Cardiac fibroblast (primary cell): ENCODE measurements around the gene NRBF2.

Source experiments
- DNase-seq, 2 donors: peaks; one replicate each; pipeline versions ENCODE4 v3.0.0 to v3.0.0-alpha.2; 2010; ENCODE audit warnings: low read depth in 2 of 2
- H3K4me3 ChIP-seq, 2 donors: replicated peaks in 1 of 2; 1 replicate in 1 of 2; 2 replicates in 1 of 2; pipeline ENCODE4 v1.5.1; 2011; ENCODE audit warnings: low read depth in 2 of 2, low read length in 2 of 2, mild to moderate bottlenecking in 2 of 2, moderate library complexity in 1 of 2
- TF ChIP-seq, protein P1 (sequence below): IDR thresholded peaks from one replicate; pipeline ENCODE4 v1.5.1; 2011; ENCODE audit warnings: low read depth, mild to moderate bottlenecking, low read length, inconsistent platforms

Gene NRBF2

DNA sequence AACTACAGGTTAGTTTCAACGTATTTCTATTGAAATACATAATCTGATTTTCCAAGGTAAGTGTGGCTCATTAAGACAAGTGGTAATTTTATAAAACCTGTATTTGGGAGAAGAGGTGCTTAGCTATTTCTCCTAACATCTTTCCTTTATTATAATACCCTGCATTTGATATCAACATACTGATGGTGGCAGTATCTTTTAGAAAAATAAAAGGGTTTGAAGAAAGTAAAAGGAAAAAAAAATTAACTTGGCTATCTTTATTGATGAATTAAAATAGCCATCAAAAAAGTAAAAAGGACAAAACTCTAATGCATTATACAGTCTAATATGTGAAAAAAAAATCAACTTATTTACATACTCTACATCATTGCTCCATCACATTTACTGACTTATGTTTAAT, 68.0 kb downstream of the NRBF2 start:
- TF ChIP-seq, protein P1, sequence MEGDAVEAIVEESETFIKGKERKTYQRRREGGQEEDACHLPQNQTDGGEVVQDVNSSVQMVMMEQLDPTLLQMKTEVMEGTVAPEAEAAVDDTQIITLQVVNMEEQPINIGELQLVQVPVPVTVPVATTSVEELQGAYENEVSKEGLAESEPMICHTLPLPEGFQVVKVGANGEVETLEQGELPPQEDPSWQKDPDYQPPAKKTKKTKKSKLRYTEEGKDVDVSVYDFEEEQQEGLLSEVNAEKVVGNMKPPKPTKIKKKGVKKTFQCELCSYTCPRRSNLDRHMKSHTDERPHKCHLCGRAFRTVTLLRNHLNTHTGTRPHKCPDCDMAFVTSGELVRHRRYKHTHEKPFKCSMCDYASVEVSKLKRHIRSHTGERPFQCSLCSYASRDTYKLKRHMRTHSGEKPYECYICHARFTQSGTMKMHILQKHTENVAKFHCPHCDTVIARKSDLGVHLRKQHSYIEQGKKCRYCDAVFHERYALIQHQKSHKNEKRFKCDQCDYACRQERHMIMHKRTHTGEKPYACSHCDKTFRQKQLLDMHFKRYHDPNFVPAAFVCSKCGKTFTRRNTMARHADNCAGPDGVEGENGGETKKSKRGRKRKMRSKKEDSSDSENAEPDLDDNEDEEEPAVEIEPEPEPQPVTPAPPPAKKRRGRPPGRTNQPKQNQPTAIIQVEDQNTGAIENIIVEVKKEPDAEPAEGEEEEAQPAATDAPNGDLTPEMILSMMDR = no peak
- no peak overlapping the region for H3K4me3 ChIP-seq
- DNase-seq = no peak
